PC-3 (cell line): ENCODE data around the gene PRKCQ. TPM values are rescaled to one million over a fixed set of nuclear protein-coding genes. Genes with fewer than 3 reads are reported as not detected.

Experiments
- ATAC-seq: fragments of 200-7000 bp; cut with Tn5 transposase; 2 replicates; pipeline ENCODE4 v1.9.1; 2020; ENCODE audit warnings: mild to moderate bottlenecking, moderate library complexity
- BruUV-seq: library from RNA; stranded (reverse); fragments of 400-500 nt; replicated peaks from 2 replicates; lab custom pipeline; 2021; lab: Mats Ljungman, UMichigan
- CTCF ChIA-PET: fragments of 300-600 bp; sonication (Branson Sonifier 250); formaldehyde crosslinking; loops from one replicate; lab custom pipeline; 2022; ENCODE audit warnings: antibody characterized with exemption; lab: Charles Lee
- POLR2A ChIA-PET: fragments of 300-600 bp; sonication (Branson Sonifier 250); formaldehyde crosslinking; loops from one replicate; lab custom pipeline; 2022; ENCODE audit warnings: antibody characterized with exemption; ENCODE audit not compliant: unreplicated experiment; lab: Charles Lee
- DNase-seq: peaks from one replicate; pipeline ENCODE4 v3.0.0-alpha.2; 2015
- H2AFZ ChIP-seq: fragments of 300-600 bp; sonication (generic); 2 replicates; pipeline ENCODE4 v1.6.0; 2016; ENCODE audit warnings: antibody characterized with exemption, low read length
- H3F3A ChIP-seq: fragments of 300-600 bp; sonication (generic); one replicate; pipeline ENCODE4 v1.6.0; 2017; ENCODE audit warnings: antibody characterized with exemption, low read length, control low read depth, mild to moderate bottlenecking; ENCODE audit not compliant: unreplicated experiment
- H3K27ac ChIP-seq: fragments of 300-600 bp; sonication (generic); 2 replicates; pipeline ENCODE4 v1.5.1; 2016; ENCODE audit warnings: mild to moderate bottlenecking, low read length
- H3K27me3 ChIP-seq: fragments of 300-600 bp; sonication (generic); 2 replicates; pipeline ENCODE4 v1.6.1; 2016; ENCODE audit warnings: low read length, mixed read lengths
- H3K36me3 ChIP-seq: fragments of 300-600 bp; sonication (generic); 2 replicates; pipeline ENCODE4 v1.6.1; 2016; ENCODE audit warnings: low read depth, mixed run types, low read length, mixed read lengths
- H3K4me1 ChIP-seq: fragments of 300-600 bp; sonication (generic); 2 replicates; pipeline ENCODE4 v1.5.1; 2016; ENCODE audit warnings: low read length; ENCODE audit not compliant: insufficient read depth
- H3K4me2 ChIP-seq: fragments of 300-600 bp; sonication (generic); 2 replicates; pipeline ENCODE4 v1.6.0; 2016; ENCODE audit warnings: low read length
- H3K4me3 ChIP-seq: fragments of 300-600 bp; sonication (generic); 2 replicates; pipeline ENCODE4 v1.5.1; 2016; ENCODE audit warnings: mild to moderate bottlenecking, low read length, mixed read lengths
- H3K79me2 ChIP-seq: fragments of 300-600 bp; sonication (generic); 2 replicates; pipeline ENCODE4 v1.6.1; 2017; ENCODE audit warnings: low read length, mixed read lengths
- H3K9ac ChIP-seq: fragments of 300-600 bp; sonication (generic); 2 replicates; pipeline ENCODE4 v1.6.0; 2016; ENCODE audit warnings: mild to moderate bottlenecking, low read length
- H3K9me2 ChIP-seq: fragments of 300-600 bp; sonication (generic); replicated peaks from 2 replicates; pipeline ENCODE4 v1.6.1; 2016; ENCODE audit warnings: mixed run types, low read length, mixed read lengths
- H3K9me3 ChIP-seq: fragments of 300-600 bp; sonication (generic); 2 replicates; pipeline ENCODE4 v1.6.1; 2016; ENCODE audit warnings: low read length, mixed read lengths
- H4K20me1 ChIP-seq: fragments of 300-600 bp; sonication (generic); 2 replicates; pipeline ENCODE4 v1.6.1; 2016; ENCODE audit warnings: low read length, mixed read lengths
- EZH2 ChIP-seq: fragments of 300-600 bp; sonication (generic); IDR thresholded peaks from one replicate; pipeline ENCODE4 v1.6.1; 2017; ENCODE audit warnings: antibody characterized with exemption, mild to moderate bottlenecking, low read length; ENCODE audit not compliant: unreplicated experiment
- EZH2phosphoT487 ChIP-seq: fragments of 300-600 bp; sonication (generic); IDR thresholded peaks from 2 replicates; pipeline ENCODE4 v1.6.1; 2018; ENCODE audit warnings: mild to moderate bottlenecking, antibody characterized with exemption, low read length, borderline replicate concordance
- intact Hi-C: fragments of 100-400 bp; cut with micrococcal nuclease; formaldehyde crosslinking; loops from 2 replicates; pipeline ENCODE4 v1.9.0; 2023
- total RNA-seq: library from RNA; depleted of rRNA; stranded (reverse); fragments of >200 nt; gene quantifications from 2 replicates; pipeline ENCODE4 v1.2.3, GENCODE V29; 2014
- TF ChIP-seq, protein P1 (sequence below): fragments of 300-600 bp; sonication (generic); conservative IDR thresholded peaks from 2 replicates; pipeline ENCODE4 v1.5.1; 2017; ENCODE audit warnings: antibody characterized with exemption, low read depth, mild to moderate bottlenecking, low read length

Gene PRKCQ
- total RNA-seq, 1 experiment from 2014 or later: not detected

DNA sequence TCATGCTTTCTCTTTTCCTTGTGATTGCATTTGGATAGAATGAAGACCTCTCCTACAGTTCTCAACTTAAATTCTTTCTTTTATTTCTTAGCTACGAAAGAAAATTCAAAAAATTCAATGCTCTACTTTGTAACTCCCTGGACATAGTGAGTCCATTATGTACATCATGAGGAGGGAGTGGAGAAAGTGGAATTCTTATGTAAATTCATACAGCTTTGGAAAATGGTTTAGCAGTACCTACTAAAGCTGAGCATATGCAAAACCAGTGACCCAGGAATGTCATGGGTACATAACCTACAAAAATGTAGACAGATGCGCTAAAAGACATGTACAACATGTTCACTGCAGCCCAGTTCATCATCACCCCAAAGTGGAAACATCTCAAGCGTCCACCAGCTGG is 8.8 kb upstream of the PRKCQ start:
- H3K9me2 ChIP-seq: no peaks in the 10 kb centered on the region
- no peak overlapping the region for H3K27ac ChIP-seq
- no peak overlapping the region for H3K4me3 ChIP-seq
- no peaks in the 10 kb centered on the region for H3K36me3 ChIP-seq
- H3K4me1 ChIP-seq: no peaks in the 10 kb centered on the region
- ChIA-PET POLR2A (interaction anchor here (0.5 kb wide), 1 partner anchor 49 kb away, joined by 4 read pairs; no protein-coding TSS in a partner anchor), CTCF (no interaction called here)
- H3K9ac ChIP-seq: no peak overlapping the region
- H2AFZ ChIP-seq: no peak overlapping the region
- no peaks in the 10 kb centered on the region for H4K20me1 ChIP-seq
- no peaks in the 10 kb centered on the region for H3F3A ChIP-seq
- TF ChIP-seq EZH2 (no peak), EZH2phosphoT487 (no peak)
- TF ChIP-seq, protein P1, sequence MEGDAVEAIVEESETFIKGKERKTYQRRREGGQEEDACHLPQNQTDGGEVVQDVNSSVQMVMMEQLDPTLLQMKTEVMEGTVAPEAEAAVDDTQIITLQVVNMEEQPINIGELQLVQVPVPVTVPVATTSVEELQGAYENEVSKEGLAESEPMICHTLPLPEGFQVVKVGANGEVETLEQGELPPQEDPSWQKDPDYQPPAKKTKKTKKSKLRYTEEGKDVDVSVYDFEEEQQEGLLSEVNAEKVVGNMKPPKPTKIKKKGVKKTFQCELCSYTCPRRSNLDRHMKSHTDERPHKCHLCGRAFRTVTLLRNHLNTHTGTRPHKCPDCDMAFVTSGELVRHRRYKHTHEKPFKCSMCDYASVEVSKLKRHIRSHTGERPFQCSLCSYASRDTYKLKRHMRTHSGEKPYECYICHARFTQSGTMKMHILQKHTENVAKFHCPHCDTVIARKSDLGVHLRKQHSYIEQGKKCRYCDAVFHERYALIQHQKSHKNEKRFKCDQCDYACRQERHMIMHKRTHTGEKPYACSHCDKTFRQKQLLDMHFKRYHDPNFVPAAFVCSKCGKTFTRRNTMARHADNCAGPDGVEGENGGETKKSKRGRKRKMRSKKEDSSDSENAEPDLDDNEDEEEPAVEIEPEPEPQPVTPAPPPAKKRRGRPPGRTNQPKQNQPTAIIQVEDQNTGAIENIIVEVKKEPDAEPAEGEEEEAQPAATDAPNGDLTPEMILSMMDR: no peak
- ATAC-seq: no peak
- intact Hi-C loops: no loop called here
- no peaks in the 10 kb centered on the region for H3K79me2 ChIP-seq
- H3K27me3 ChIP-seq: peaks cover 27% of the 10 kb centered on the region
- DNase-seq: no peak
- no peaks in the 10 kb centered on the region for H3K9me3 ChIP-seq
- no peak overlapping the region for H3K4me2 ChIP-seq
- BruUV-seq: no TSS peak

DNA sequence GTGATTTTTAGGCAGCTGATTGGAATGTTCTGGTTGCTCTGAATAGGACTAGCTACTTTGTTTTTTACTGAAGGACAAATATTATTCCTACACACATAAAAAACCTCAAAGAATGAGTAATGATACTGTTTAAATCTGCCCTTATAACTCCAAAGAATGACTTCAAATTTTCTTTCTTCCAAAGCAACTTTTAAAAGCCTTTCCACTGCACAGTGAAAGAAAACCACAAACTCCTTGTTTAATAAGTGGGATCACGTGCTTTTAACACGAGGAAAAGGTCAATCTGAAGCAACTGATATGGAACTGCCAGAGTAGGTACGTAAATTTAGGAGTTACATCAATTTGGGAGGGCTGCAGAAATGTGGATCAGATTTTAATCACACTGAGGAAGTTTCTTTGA is 8.0 kb upstream of the PRKCQ start:
- H3K27me3 ChIP-seq: peaks cover 27% of the 10 kb centered on the region
- no peaks in the 10 kb centered on the region for H4K20me1 ChIP-seq
- H3K4me1 ChIP-seq: no peaks in the 10 kb centered on the region
- no peak overlapping the region for H3K4me2 ChIP-seq
- H3K27ac ChIP-seq: no peak overlapping the region
- H3F3A ChIP-seq: no peaks in the 10 kb centered on the region
- no peak overlapping the region for H2AFZ ChIP-seq
- H3K9me2 ChIP-seq: no peaks in the 10 kb centered on the region
- no TSS peak for BruUV-seq
- ChIA-PET CTCF (no interaction called here), POLR2A (no interaction called here)
- no peak overlapping the region for H3K4me3 ChIP-seq
- no peak for DNase-seq
- TF ChIP-seq EZH2: no peak
- TF ChIP-seq, protein P1: no peak
- no peak for TF ChIP-seq EZH2phosphoT487
- H3K9me3 ChIP-seq: no peaks in the 10 kb centered on the region
- no peaks in the 10 kb centered on the region for H3K79me2 ChIP-seq
- ATAC-seq: no peak
- H3K9ac ChIP-seq: no peak overlapping the region
- H3K36me3 ChIP-seq: no peaks in the 10 kb centered on the region
- intact Hi-C loops: no loop called here

DNA sequence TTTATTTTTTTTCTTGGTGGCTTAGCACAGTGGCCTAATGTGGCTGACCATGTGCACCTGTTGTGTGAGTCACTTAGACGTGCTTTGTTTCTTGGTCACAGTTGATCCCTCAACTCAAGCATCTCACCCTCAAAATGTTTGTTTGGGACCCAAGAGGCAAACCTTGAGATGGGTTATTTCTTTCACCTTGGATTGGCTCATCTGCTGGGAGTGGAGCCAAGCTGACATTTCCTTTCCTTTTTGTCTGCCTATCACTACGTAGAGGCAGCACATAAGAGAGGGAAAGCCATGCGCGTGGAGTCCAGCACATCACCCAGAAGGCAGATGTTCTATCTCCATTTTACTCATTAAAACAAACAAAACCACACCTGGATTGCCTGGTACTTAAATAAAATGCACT is 6.4 kb upstream of the PRKCQ start:
- BruUV-seq: no TSS peak
- no peak overlapping the region for H3K4me2 ChIP-seq
- H2AFZ ChIP-seq: no peak overlapping the region
- no peaks in the 10 kb centered on the region for H3F3A ChIP-seq
- TF ChIP-seq, protein P1: no peak
- no peak for TF ChIP-seq EZH2phosphoT487
- no peak for TF ChIP-seq EZH2
- ATAC-seq (no peak), DNase-seq (no peak)
- H3K27me3 ChIP-seq: peaks cover 16% of the 10 kb centered on the region
- intact Hi-C loops: no loop called here
- no peaks in the 10 kb centered on the region for H3K9me3 ChIP-seq
- H3K9me2 ChIP-seq: no peaks in the 10 kb centered on the region
- H3K36me3 ChIP-seq: no peaks in the 10 kb centered on the region
- no peak overlapping the region for H3K27ac ChIP-seq
- H3K4me3 ChIP-seq: no peak overlapping the region
- H3K79me2 ChIP-seq: no peaks in the 10 kb centered on the region
- ChIA-PET POLR2A (no interaction called here), CTCF (no interaction called here)
- H3K9ac ChIP-seq: no peak overlapping the region
- H4K20me1 ChIP-seq: no peaks in the 10 kb centered on the region
- H3K4me1 ChIP-seq: no peaks in the 10 kb centered on the region
